Measurements from ENCODE around the gene MAP6D1.

Gene MAP6D1

DNA sequence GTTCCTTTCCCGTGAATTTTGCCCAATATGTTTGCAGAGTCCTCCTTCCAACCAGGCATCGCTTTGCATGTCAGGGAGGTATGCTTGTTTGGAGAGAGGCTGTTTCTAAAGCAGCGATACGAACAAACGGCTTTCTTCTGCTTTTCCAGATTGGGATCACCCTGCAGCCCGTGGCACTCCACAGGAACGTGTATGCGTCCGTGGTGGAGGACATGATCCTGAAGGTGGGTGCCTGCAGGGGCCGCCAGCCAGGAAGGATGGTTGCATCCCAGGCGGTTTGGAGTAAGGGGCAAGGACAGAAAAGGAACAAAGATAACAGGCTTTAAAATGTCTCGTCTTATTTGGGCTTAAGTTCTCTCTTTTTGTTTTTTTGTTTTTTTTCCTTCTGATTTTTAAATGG is 17.5 kb downstream of the MAP6D1 start:
- Histone ChIP-seq H3K4me1 (ENCODE audit: control insufficient read depth in 1 of 2, insufficient read depth in 1 of 2, low read depth in 1 of 2, low read length in 1 of 2) (no peaks in the 10 kb centered on the region), H3K27me3 (no peaks in the 10 kb centered on the region), H3K36me3 (peaks cover 88% of the 10 kb centered on the region), H3K4me3 (ENCODE audit: low read depth in 1 of 2, low read length in 1 of 2) (no peak overlapping the region), H3K27ac (no peak overlapping the region), H3K9me3 (no peaks in the 10 kb centered on the region)
- no peak for TF ChIP-seq CTCF (IDR thresholded peaks at IDR 0.05)

DNA sequence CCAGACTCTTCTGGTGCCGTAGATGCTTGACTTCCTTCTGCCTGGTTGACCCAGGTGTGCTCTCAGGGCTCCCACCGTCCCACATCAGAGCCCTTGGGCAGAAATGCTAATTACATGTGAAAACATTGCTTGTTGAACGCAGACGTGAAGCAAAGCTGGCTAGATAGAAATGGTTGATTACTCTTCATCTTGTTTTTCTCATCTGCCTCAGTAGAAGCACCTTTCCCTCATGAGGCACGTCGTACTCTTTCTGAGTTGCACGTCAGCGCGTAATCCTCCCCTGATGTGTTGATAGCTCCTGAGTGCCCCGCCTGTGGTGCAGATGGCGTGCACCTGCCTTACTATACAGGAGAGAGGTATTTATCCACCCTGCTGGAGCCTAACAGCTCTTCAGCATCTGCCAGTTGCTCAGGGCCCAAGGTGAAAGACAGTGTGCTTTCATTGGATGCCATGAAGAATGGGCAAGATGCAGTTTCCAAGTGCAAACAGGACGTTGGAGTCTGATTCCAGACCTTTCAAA is 18.1 kb downstream of the MAP6D1 start:
- no peaks in the 10 kb centered on the region for H3K4me1 ChIP-seq (ENCODE audit: control insufficient read depth in 1 of 2, insufficient read depth in 1 of 2, low read depth in 1 of 2, low read length in 1 of 2)
- H3K9me3 ChIP-seq = no peaks in the 10 kb centered on the region
- no peaks in the 10 kb centered on the region for H3K27me3 ChIP-seq
- no peak overlapping the region for H3K4me3 ChIP-seq (ENCODE audit: low read depth in 1 of 2, low read length in 1 of 2)
- no peak overlapping the region for H3K27ac ChIP-seq
- TF ChIP-seq CTCF (IDR thresholded peaks at IDR 0.05) = no peak
- H3K36me3 ChIP-seq = peaks cover 91% of the 10 kb centered on the region

DNA sequence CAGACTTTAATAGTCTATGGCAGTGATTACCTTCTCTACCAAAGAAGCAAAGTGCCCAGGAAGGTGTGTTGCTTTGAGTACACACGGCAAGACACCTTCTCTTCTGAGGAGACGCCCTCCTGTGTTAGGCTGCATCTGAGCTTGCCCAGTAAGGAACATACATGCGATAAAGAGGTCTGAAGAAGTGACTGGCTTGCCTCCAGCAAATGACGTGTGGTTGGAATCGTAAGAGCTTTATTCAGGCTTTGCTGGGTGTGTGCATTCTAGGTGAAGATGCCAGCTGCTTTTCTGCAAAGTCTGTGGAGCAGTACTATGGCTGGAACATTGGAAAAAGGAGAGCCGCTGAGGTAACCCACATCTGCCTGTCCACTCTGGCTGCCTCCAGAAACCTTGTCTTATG is 22.4 kb downstream of the MAP6D1 start:
- Histone ChIP-seq H3K9me3 (no peaks in the 10 kb centered on the region), H3K36me3 (peaks cover 92% of the 10 kb centered on the region), H3K27ac (no peak overlapping the region), H3K4me3 (ENCODE audit: low read depth in 1 of 2, low read length in 1 of 2) (no peak overlapping the region), H3K27me3 (no peaks in the 10 kb centered on the region), H3K4me1 (ENCODE audit: control insufficient read depth in 1 of 2, insufficient read depth in 1 of 2, low read depth in 1 of 2, low read length in 1 of 2) (no peaks in the 10 kb centered on the region)
- TF ChIP-seq CTCF (IDR thresholded peaks at IDR 0.05) = no peak

DNA sequence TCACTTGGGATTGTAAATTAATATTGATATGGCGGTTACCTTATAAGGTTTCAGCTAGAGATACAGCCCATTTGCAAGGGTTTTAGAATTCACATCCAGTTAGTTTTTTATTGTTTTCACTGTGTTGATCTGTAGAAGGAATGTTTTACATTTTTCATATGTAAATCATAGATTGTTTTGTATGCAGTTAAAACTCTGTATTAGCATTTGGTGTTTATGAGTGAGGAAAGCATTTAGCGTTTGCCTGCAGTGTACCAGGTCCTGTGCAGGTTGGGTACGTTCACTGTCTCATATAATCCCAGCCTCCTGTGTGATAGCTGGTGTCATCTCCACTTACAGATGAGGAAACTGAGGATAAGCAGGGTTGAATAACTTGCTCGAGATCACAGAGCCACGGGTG is 23.8 kb downstream of the MAP6D1 start:
- peaks cover 83% of the 10 kb centered on the region for H3K36me3 ChIP-seq
- TF ChIP-seq CTCF (IDR thresholded peaks at IDR 0.05) = no peak
- no peaks in the 10 kb centered on the region for H3K27me3 ChIP-seq
- no peaks in the 10 kb centered on the region for H3K9me3 ChIP-seq
- no peak overlapping the region for H3K4me3 ChIP-seq (ENCODE audit: low read depth in 1 of 2, low read length in 1 of 2)
- H3K27ac ChIP-seq = no peak overlapping the region
- H3K4me1 ChIP-seq (ENCODE audit: control insufficient read depth in 1 of 2, insufficient read depth in 1 of 2, low read depth in 1 of 2, low read length in 1 of 2) = no peaks in the 10 kb centered on the region

GRCh38 chr3:183800243-183800863 is 25.0 kb downstream of the MAP6D1 start:
- no peak overlapping the region for H3K27ac ChIP-seq
- H3K36me3 ChIP-seq = peaks cover 72% of the 10 kb centered on the region
- no peaks in the 10 kb centered on the region for H3K9me3 ChIP-seq
- TF ChIP-seq CTCF (IDR thresholded peaks at IDR 0.05) = no peak
- H3K4me3 ChIP-seq (ENCODE audit: low read depth in 1 of 2, low read length in 1 of 2) = no peak overlapping the region
- no peaks in the 10 kb centered on the region for H3K27me3 ChIP-seq
- H3K4me1 ChIP-seq (ENCODE audit: control insufficient read depth in 1 of 2, insufficient read depth in 1 of 2, low read depth in 1 of 2, low read length in 1 of 2) = no peaks in the 10 kb centered on the region

Measured in neutrophil (primary cell).